ENCODE data around the gene CACNG1. TPM values are rescaled to one million over a fixed set of nuclear protein-coding genes. Genes with fewer than 3 reads are reported as not detected.
"Not testable (repeated sequence)": the region's sequence is repeated elsewhere in the genome, so short reads cannot be mapped to it uniquely, and the experiment has no call there.

CACNG1 gene
- total and polyA plus RNA-seq, 2 experiments from 2014 or later, result not detected

- Histone ChIP-seq H3K4me1 (ENCODE audit: insufficient read depth) (no peaks in the 10 kb centered on the region), H3K4me2 (no peak overlapping the region), H3K79me2 (peaks cover 66% of the 10 kb centered on the region), H3K27ac (no peak overlapping the region), H3K9me3 (ENCODE audit: low read depth) (no peaks in the 10 kb centered on the region), H3K36me3 (replicated peaks; ENCODE audit: insufficient read depth, low read depth) (no peaks in the 10 kb centered on the region), H3K4me3 (no peak overlapping the region), H3K27me3 (no peaks in the 10 kb centered on the region), H4K20me1 (ENCODE audit: insufficient read depth, poor library complexity, severe bottlenecking) (peaks cover 14% of the 10 kb centered on the region), H2AFZ (no peak overlapping the region), H3K9me2 (replicated peaks; ENCODE audit: insufficient read depth) (no peaks in the 10 kb centered on the region)
- TF ChIP-seq CTCF (IDR thresholded peaks at IDR 0.05; ENCODE audit: poor library complexity) (no peak), EZH2phosphoT487 (IDR thresholded peaks at IDR 0.05; ENCODE audit: low read depth, severe bottlenecking, unreplicated experiment) (no peak), EZH2 (IDR thresholded peaks at IDR 0.05; ENCODE audit: borderline replicate concordance) (no peak)
- no peak for DNase-seq (ENCODE audit: low spot score)
- 100% methylated on average over 2 of the region's 2 CpGs for WGBS (ENCODE audit: low lambda C conversion rate, missing lambda C conversion rate)
Measured at GRCh38 chr17:67093348-67093747, 49.0 kb downstream of the CACNG1 start.

- not testable (repeated sequence) for H3K4me3 ChIP-seq; H3K4me2 ChIP-seq; H3K36me3 ChIP-seq (replicated peaks; ENCODE audit: insufficient read depth, low read depth); H3K27me3 ChIP-seq; H3K9me3 ChIP-seq (ENCODE audit: low read depth); DNase-seq (ENCODE audit: low spot score); H3K9me2 ChIP-seq (replicated peaks; ENCODE audit: insufficient read depth); H3K4me1 ChIP-seq (ENCODE audit: insufficient read depth); H2AFZ ChIP-seq; H3K27ac ChIP-seq
- Histone ChIP-seq H4K20me1 (ENCODE audit: insufficient read depth, poor library complexity, severe bottlenecking) (peaks cover 11% of the 10 kb centered on the region), H3K79me2 (peaks cover 57% of the 10 kb centered on the region)
- whole genome bisulfite sequencing (ENCODE audit: low lambda C conversion rate, missing lambda C conversion rate), result 0% methylated on average over 1 of the region's 1 CpG
Measured at GRCh38 chr17:67095291-67095690, 50.9 kb downstream of the CACNG1 start.

GRCh38 chr17:67095803-67096202 is 51.4 kb downstream of the CACNG1 start:
- H3K4me3 ChIP-seq, result no peak overlapping the region
- TF ChIP-seq CTCF (IDR thresholded peaks at IDR 0.05; ENCODE audit: poor library complexity) (no peak), EZH2 (IDR thresholded peaks at IDR 0.05; ENCODE audit: borderline replicate concordance) (no peak), EZH2phosphoT487 (IDR thresholded peaks at IDR 0.05; ENCODE audit: low read depth, severe bottlenecking, unreplicated experiment) (no peak)
- H3K27ac ChIP-seq, result no peak overlapping the region
- no peak overlapping the region for H3K4me2 ChIP-seq
- H2AFZ ChIP-seq, result no peak overlapping the region
- 83% methylated on average over 1 of the region's 1 CpG for WGBS (ENCODE audit: low lambda C conversion rate, missing lambda C conversion rate)
- H3K79me2 ChIP-seq, result peaks cover 54% of the 10 kb centered on the region
- H3K9me3 ChIP-seq (ENCODE audit: low read depth), result no peaks in the 10 kb centered on the region
- H3K36me3 ChIP-seq (replicated peaks; ENCODE audit: insufficient read depth, low read depth), result no peaks in the 10 kb centered on the region
- H4K20me1 ChIP-seq (ENCODE audit: insufficient read depth, poor library complexity, severe bottlenecking), result peaks cover 11% of the 10 kb centered on the region
- H3K4me1 ChIP-seq (ENCODE audit: insufficient read depth), result no peaks in the 10 kb centered on the region
- H3K27me3 ChIP-seq, result no peaks in the 10 kb centered on the region
- DNase-seq (ENCODE audit: low spot score), result no peak
- H3K9me2 ChIP-seq (replicated peaks; ENCODE audit: insufficient read depth), result no peaks in the 10 kb centered on the region

GRCh38 chr17:67096609-67097008 is 52.3 kb downstream of the CACNG1 start:
- Histone ChIP-seq H2AFZ (no peak overlapping the region), H3K4me2 (no peak overlapping the region)
- TF ChIP-seq EZH2phosphoT487 (IDR thresholded peaks at IDR 0.05; ENCODE audit: low read depth, severe bottlenecking, unreplicated experiment) (no peak), CTCF (IDR thresholded peaks at IDR 0.05; ENCODE audit: poor library complexity) (no peak), EZH2 (IDR thresholded peaks at IDR 0.05; ENCODE audit: borderline replicate concordance) (no peak)

More at GRCh38 chr17:67096609-67097008, 52.3 kb downstream of the CACNG1 start:
- H3K4me1 ChIP-seq (ENCODE audit: insufficient read depth), result no peaks in the 10 kb centered on the region
- no peaks in the 10 kb centered on the region for H3K9me2 ChIP-seq (replicated peaks; ENCODE audit: insufficient read depth)
- peaks cover 8% of the 10 kb centered on the region for H4K20me1 ChIP-seq (ENCODE audit: insufficient read depth, poor library complexity, severe bottlenecking)
- no peaks in the 10 kb centered on the region for H3K9me3 ChIP-seq (ENCODE audit: low read depth)
- no peak for DNase-seq (ENCODE audit: low spot score)
- H3K4me3 ChIP-seq, result no peak overlapping the region
- H3K79me2 ChIP-seq, result peaks cover 58% of the 10 kb centered on the region
- no peak overlapping the region for H3K27ac ChIP-seq
- 100% methylated on average over 1 of the region's 1 CpG for WGBS (ENCODE audit: low lambda C conversion rate, missing lambda C conversion rate)
- no peaks in the 10 kb centered on the region for H3K27me3 ChIP-seq
- H3K36me3 ChIP-seq (replicated peaks; ENCODE audit: insufficient read depth, low read depth), result no peaks in the 10 kb centered on the region

Measured in hepatocyte (in vitro differentiated cells).